ENCODE data around the gene NPTX1. TPM values are rescaled to one million over a fixed set of nuclear protein-coding genes. Genes with fewer than 3 reads are reported as not detected.

Gene NPTX1
- total and polyA plus RNA-seq, 4 donors = 0.56 to 7.5 (median 1.2) TPM

DNA sequence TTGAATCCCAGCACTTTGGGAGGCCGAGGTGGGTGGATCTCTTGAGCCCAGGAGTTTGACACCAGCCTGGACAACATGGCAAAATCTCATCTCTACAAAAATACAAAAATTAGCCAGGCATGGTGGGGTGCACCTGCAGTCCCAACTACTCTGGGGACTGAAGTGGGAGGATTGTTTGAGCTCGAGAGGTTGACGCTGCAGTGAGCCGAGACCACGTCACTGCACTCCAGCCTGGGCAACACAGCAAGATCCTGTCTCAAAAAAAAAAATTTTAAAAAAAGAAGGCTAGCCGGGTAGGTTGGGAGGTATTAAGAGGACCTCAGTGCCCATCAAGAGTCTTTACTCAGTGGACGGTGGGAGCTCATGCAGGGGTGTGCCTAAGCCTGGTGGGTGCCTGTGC, 3.8 kb upstream of the NPTX1 start:
- Histone ChIP-seq H3K27me3 (ENCODE audit: control insufficient read depth in 3 of 3, insufficient read depth in 3 of 3, low read length in 2 of 3) (peaks cover 24 to 59% (median 40%) of the 10 kb centered on the region in 3 donors), H3K36me3 (ENCODE audit: control insufficient read depth in 4 of 4, insufficient read depth in 4 of 4, low read length in 4 of 4) (no peaks in the 10 kb centered on the region), H3K4me1 (ENCODE audit: control insufficient read depth in 5 of 5, insufficient read depth in 5 of 5, low read length in 5 of 5) (peaks cover 0 to 26% (median 0%) of the 10 kb centered on the region in 5 donors), H3K27ac (ENCODE audit: low read depth in 1 of 2, low read length in 1 of 2) (no peak overlapping the region), H3K9me3 (ENCODE audit: control insufficient read depth in 4 of 4, insufficient read depth in 3 of 4, low read length in 3 of 4) (peaks cover 0 to 7% (median 0%) of the 10 kb centered on the region in 4 donors), H3K9ac (ENCODE audit: insufficient read depth in 1 of 2, low read length in 2 of 2) (no peak overlapping the region), H3K4me3 (no peak overlapping the region)
- DNase-seq (no peak), ATAC-seq (ENCODE audit: insufficient read depth, low FRiP score) (no peak)
- TF ChIP-seq, protein P1, sequence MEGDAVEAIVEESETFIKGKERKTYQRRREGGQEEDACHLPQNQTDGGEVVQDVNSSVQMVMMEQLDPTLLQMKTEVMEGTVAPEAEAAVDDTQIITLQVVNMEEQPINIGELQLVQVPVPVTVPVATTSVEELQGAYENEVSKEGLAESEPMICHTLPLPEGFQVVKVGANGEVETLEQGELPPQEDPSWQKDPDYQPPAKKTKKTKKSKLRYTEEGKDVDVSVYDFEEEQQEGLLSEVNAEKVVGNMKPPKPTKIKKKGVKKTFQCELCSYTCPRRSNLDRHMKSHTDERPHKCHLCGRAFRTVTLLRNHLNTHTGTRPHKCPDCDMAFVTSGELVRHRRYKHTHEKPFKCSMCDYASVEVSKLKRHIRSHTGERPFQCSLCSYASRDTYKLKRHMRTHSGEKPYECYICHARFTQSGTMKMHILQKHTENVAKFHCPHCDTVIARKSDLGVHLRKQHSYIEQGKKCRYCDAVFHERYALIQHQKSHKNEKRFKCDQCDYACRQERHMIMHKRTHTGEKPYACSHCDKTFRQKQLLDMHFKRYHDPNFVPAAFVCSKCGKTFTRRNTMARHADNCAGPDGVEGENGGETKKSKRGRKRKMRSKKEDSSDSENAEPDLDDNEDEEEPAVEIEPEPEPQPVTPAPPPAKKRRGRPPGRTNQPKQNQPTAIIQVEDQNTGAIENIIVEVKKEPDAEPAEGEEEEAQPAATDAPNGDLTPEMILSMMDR (IDR thresholded peaks at IDR 0.05; ENCODE audit: control extremely low read depth, extremely low read depth) = no peak
- WGBS, 2 donors = 89 to 91% methylated on average over 7 of the region's 7 CpGs

DNA sequence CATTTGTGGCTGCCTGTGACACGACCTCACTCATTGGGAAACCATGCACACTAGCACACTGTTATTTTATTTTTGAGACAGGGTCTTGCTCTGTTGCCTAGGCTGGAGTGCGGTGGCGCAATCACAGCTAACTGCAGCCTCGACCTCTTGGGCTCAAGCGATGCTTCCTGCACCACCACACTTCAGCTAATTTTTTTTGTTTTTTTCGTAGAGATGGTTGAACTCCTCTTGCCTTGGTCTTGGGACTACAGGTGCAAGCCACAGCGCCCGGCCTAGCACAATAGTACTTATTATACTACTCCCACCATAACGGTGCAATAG, 2.8 kb upstream of the NPTX1 start:
- DNase-seq = no peak
- Histone ChIP-seq H3K4me1 (ENCODE audit: control insufficient read depth in 5 of 5, insufficient read depth in 5 of 5, low read length in 5 of 5) (peaks cover 0 to 27% (median 6%) of the 10 kb centered on the region in 5 donors), H3K4me3 (no peak overlapping the region), H3K9ac (ENCODE audit: insufficient read depth in 1 of 2, low read length in 2 of 2) (no peak overlapping the region), H3K27ac (ENCODE audit: low read depth in 1 of 2, low read length in 1 of 2) (no peak overlapping the region), H3K9me3 (ENCODE audit: control insufficient read depth in 4 of 4, insufficient read depth in 3 of 4, low read length in 3 of 4) (peaks cover 0 to 7% (median 0%) of the 10 kb centered on the region in 4 donors), H3K36me3 (ENCODE audit: control insufficient read depth in 4 of 4, insufficient read depth in 4 of 4, low read length in 4 of 4) (no peaks in the 10 kb centered on the region), H3K27me3 (ENCODE audit: control insufficient read depth in 3 of 3, insufficient read depth in 3 of 3, low read length in 2 of 3) (peaks cover 24 to 69% (median 49%) of the 10 kb centered on the region in 3 donors)
- no peak for ATAC-seq (ENCODE audit: insufficient read depth, low FRiP score)
- 49 to 54% methylated on average over 9 of the region's 9 CpGs for WGBS, 2 donors
- TF ChIP-seq, protein P1 (IDR thresholded peaks at IDR 0.05; ENCODE audit: control extremely low read depth, extremely low read depth) = no peak

DNA sequence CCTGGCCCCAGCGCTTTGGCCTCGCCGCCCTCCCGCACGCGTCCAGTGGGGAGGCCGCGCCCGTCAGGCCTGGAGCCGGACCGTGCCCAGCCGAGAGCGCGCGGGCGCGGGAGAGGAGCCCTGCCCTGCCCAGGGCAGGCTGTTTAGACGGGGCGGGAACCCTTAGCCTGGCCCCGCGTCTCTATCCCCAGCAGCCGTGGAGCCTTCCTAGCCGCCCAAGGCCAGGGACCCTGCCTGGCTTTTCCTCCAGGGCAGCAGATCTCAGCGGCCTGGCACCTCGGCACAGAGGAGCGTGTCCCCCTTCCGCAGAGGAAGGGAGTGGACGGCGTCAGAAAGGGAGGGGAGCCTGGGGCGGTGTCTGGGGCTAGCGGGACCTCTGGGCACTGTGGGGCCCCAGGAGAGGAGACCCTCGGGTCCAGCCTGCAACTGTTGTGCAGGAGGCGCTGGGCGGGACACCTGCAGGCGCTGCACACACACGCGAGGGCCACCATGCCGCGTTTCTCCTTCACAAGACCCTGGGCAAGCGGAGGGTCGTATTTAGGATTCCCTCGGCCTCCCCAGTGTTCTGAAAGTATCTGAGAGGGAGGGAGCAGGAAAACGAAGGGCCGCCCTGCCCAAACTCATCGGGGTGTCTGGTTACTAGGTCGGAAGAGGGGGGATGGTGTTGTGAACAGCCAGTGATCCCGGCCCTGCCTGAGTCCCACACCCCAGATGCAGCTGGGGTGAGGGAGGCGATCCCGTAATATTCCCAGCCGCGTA, 2.3 kb upstream of the NPTX1 start:
- Histone ChIP-seq H3K4me3 (no peak overlapping the region), H3K4me1 (ENCODE audit: control insufficient read depth in 5 of 5, insufficient read depth in 5 of 5, low read length in 5 of 5) (peaks cover 0 to 27% (median 6%) of the 10 kb centered on the region in 5 donors), H3K9ac (ENCODE audit: insufficient read depth in 1 of 2, low read length in 2 of 2) (no peak overlapping the region), H3K9me3 (ENCODE audit: control insufficient read depth in 4 of 4, insufficient read depth in 3 of 4, low read length in 3 of 4) (peaks cover 0 to 7% (median 0%) of the 10 kb centered on the region in 4 donors), H3K36me3 (ENCODE audit: control insufficient read depth in 4 of 4, insufficient read depth in 4 of 4, low read length in 4 of 4) (no peaks in the 10 kb centered on the region), H3K27ac (ENCODE audit: low read depth in 1 of 2, low read length in 1 of 2) (no peak overlapping the region), H3K27me3 (ENCODE audit: control insufficient read depth in 3 of 3, insufficient read depth in 3 of 3, low read length in 2 of 3) (peaks cover 24 to 75% (median 51%) of the 10 kb centered on the region in 3 donors)
- DNase-seq (no peak), ATAC-seq (ENCODE audit: insufficient read depth, low FRiP score) (no peak)
- TF ChIP-seq, protein P1 (IDR thresholded peaks at IDR 0.05; ENCODE audit: control extremely low read depth, extremely low read depth) = no peak
- WGBS, 2 donors = 6 to 9% methylated on average over 48 to 51 of the region's 51 CpGs

All from lung (tissue), 12 donors.